ENCODE data around the gene FAM13A. TPM values are rescaled to one million over a fixed set of nuclear protein-coding genes. Genes with fewer than 3 reads are reported as not detected.

The FAM13A gene
- total RNA-seq, 4 donors from 2014 or later: 157 to 327 (median 202) TPM

GRCh38 chr4:88826771-88827170, 230.2 kb downstream of the FAM13A start:
- peaks cover 0 to 5% of the 10 kb centered on the region in 2 donors for H3K4me1 ChIP-seq
- WGBS, 2 donors: 90 to 94% methylated on average over 2 of the region's 2 CpGs

GRCh38 chr4:88825931-88826330, 231.1 kb downstream of the FAM13A start:
- Histone ChIP-seq H3K9me3 (no peaks in the 10 kb centered on the region), H3K4me3 (replicated peaks in 1 of 3) (no peak overlapping the region), H3K36me3 (no peaks in the 10 kb centered on the region), H3K27ac (no peak overlapping the region), H3K4me1 (peaks cover 0 to 5% of the 10 kb centered on the region in 2 donors), H3K27me3 (no peaks in the 10 kb centered on the region)
- TF ChIP-seq CTCF (IDR thresholded peaks at IDR 0.05): no peak
- TF ChIP-seq POLR2A (IDR thresholded peaks at IDR 0.05): no peak
- no peak for DNase-seq
- WGBS, 2 donors: 75 to 85% methylated on average over 2 of the region's 2 CpGs
- intact Hi-C loops (cut with DNase I): no loop called here

More at GRCh38 chr4:88826771-88827170, 230.2 kb downstream of the FAM13A start:
- no peaks in the 10 kb centered on the region for H3K27me3 ChIP-seq
- no peak overlapping the region for H3K4me3 ChIP-seq (replicated peaks in 1 of 3)
- DNase-seq: no peak
- no peak overlapping the region for H3K27ac ChIP-seq
- no peaks in the 10 kb centered on the region for H3K9me3 ChIP-seq
- H3K36me3 ChIP-seq: no peaks in the 10 kb centered on the region
- TF ChIP-seq POLR2A (IDR thresholded peaks at IDR 0.05): no peak
- no peak for TF ChIP-seq CTCF (IDR thresholded peaks at IDR 0.05)
- intact Hi-C loops (cut with DNase I): no loop called here

GRCh38 chr4:88823058-88823919, 233.7 kb downstream of the FAM13A start:
- no peaks in the 10 kb centered on the region for H3K27me3 ChIP-seq
- 2% methylated on average over 16 of the region's 16 CpGs for WGBS, 2 donors
- H3K9me3 ChIP-seq: no peaks in the 10 kb centered on the region
- H3K27ac ChIP-seq: peak overlapping the region; percentile 93 to 96 (median 95)
- peak; percentile 65 to 95 for TF ChIP-seq POLR2A (IDR thresholded peaks at IDR 0.05)
- no peak for TF ChIP-seq CTCF (IDR thresholded peaks at IDR 0.05)
- intact Hi-C loops (cut with DNase I): loop anchor here (5.0 kb wide), 1 partner anchor 199 kb away; no protein-coding TSS in a partner anchor
- DNase-seq: peak; percentile 94 to 97
- peaks cover 16 to 22% of the 10 kb centered on the region in 2 donors for H3K4me1 ChIP-seq
- no peaks in the 10 kb centered on the region for H3K36me3 ChIP-seq
- peak overlapping the region in 2 of 3 donors; percentile 23 to 38 for H3K4me3 ChIP-seq (replicated peaks in 1 of 3)

GRCh38 chr4:88822034-88822789, 234.8 kb downstream of the FAM13A start:
- intact Hi-C loops (cut with DNase I): loop anchor here (5.0 kb wide), 1 partner anchor 200 kb away; no protein-coding TSS in a partner anchor
- H3K27ac ChIP-seq: peak overlapping the region; percentile 93 to 96 (median 95)
- 29 to 35% methylated on average over 4 of the region's 4 CpGs for WGBS, 2 donors
- no peak for DNase-seq
- H3K36me3 ChIP-seq: no peaks in the 10 kb centered on the region
- H3K27me3 ChIP-seq: no peaks in the 10 kb centered on the region
- H3K4me1 ChIP-seq: peaks cover 22 to 24% of the 10 kb centered on the region in 2 donors
- H3K9me3 ChIP-seq: no peaks in the 10 kb centered on the region
- TF ChIP-seq POLR2A (IDR thresholded peaks at IDR 0.05) (no peak), CTCF (IDR thresholded peaks at IDR 0.05) (no peak)
- peak overlapping the region in 2 of 3 donors; percentile 23 to 38 for H3K4me3 ChIP-seq (replicated peaks in 1 of 3)
